HG02938 (cell line): Measurements from ENCODE around the gene EPC2.
"Not testable (repeated sequence)": the region's sequence is repeated elsewhere in the genome, so short reads cannot be mapped to it uniquely, and the experiment has no call there.

ENCODE experiments used
- ATAC-seq: cut with Tn5 transposase; IDR thresholded peaks from one replicate; pipeline ENCODE4 v1.9.1; 2021; ENCODE audit warnings: mild to moderate bottlenecking, moderate library complexity; ENCODE audit not compliant: unreplicated experiment

Gene EPC2

GRCh38 chr2:148721520-148721931 lies 77.0 kb downstream of the EPC2 start:
- no peak for ATAC-seq

- ATAC-seq, result no peak
Observed at GRCh38 chr2:148721991-148722777, 77.6 kb downstream of the EPC2 start.

- ATAC-seq, result no peak
Observed at GRCh38 chr2:148725564-148725963, 81.0 kb downstream of the EPC2 start.

GRCh38 chr2:148726228-148726627 lies 81.7 kb downstream of the EPC2 start:
- ATAC-seq, result peak; percentile 64

- ATAC-seq, result no peak
Observed at GRCh38 chr2:148730085-148730484, 85.5 kb downstream of the EPC2 start.

GRCh38 chr2:148737742-148738141 lies 93.2 kb downstream of the EPC2 start:
- no peak for ATAC-seq

- no peak for ATAC-seq
Observed at GRCh38 chr2:148739454-148740105, 95.0 kb downstream of the EPC2 start.

GRCh38 chr2:148742373-148742772 lies 97.8 kb downstream of the EPC2 start:
- no peak for ATAC-seq

- no peak for ATAC-seq
Observed at GRCh38 chr2:148745151-148745851, 100.8 kb downstream of the EPC2 start.

- no peak for ATAC-seq
Observed at GRCh38 chr2:148746973-148747372, 102.4 kb downstream of the EPC2 start.

GRCh38 chr2:148751907-148752306 lies 107.4 kb downstream of the EPC2 start:
- ATAC-seq, result no peak

GRCh38 chr2:148752977-148753376 lies 108.4 kb downstream of the EPC2 start:
- no peak for ATAC-seq

- no peak for ATAC-seq
Observed at GRCh38 chr2:148754864-148755263, 110.3 kb downstream of the EPC2 start.

GRCh38 chr2:148756292-148756975 lies 111.9 kb downstream of the EPC2 start:
- no peak for ATAC-seq

- no peak for ATAC-seq
Observed at GRCh38 chr2:148764815-148765214, 120.3 kb downstream of the EPC2 start.

GRCh38 chr2:148770047-148770446 lies 125.5 kb downstream of the EPC2 start:
- ATAC-seq, result no peak

GRCh38 chr2:148781544-148781943 lies 137.0 kb downstream of the EPC2 start:
- no peak for ATAC-seq

- no peak for ATAC-seq
Observed at GRCh38 chr2:148789059-148789458, 144.5 kb downstream of the EPC2 start.

GRCh38 chr2:148790172-148790571 lies 145.6 kb downstream of the EPC2 start:
- ATAC-seq, result not testable (repeated sequence)

GRCh38 chr2:148794558-148794957 lies 150.0 kb downstream of the EPC2 start:
- ATAC-seq, result no peak
